GM19238 (cell line): ENCODE results near the gene NDUFB2.
"Not testable (repeated sequence)": the region's sequence is repeated elsewhere in the genome, so short reads cannot be mapped to it uniquely, and the experiment has no call there.

Experiments
- DNase-seq: peaks from one replicate; pipeline ENCODE4 v3.0.0; 2011; ENCODE audit warnings: low spot score; ENCODE audit not compliant: insufficient read length

The NDUFB2 gene

DNA sequence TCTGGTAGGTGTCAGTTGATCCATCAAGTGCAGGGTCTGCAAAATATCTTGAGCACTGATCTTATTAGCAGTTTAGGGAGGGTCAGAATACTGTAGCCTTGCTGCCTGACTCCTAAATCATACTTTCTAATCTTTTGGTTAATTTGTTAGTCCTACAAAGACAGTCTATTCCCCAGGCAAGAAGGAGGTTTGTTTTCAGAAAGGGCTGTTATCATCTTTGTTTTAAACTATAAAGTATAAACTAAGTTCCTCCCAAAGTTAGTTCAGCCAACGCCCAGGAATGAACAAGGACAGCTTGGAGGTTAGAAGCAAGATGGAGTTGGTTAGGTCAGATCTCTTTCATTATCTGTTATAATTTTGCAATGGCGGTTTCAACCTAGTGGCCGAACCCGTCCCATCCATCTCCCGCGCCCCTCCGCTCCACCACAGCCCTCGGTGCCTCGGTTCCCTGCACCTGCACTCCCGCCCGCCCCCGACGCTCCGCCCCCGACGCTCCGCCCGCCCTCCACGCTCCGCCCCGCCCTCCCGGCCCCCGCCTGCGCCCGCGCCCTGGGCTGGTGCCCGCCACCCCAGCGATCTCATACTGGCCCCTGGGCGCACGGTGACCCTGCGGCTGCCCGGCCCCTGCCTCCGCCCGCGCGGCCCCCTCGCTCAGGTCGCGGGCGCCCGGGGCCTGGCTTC, 24.0 kb upstream of the NDUFB2 start, which contains the start of gene ADCK2:
Gene ADCK2, plus strand, starts transcription at position 564 of the 681 bp plus-strand sequence. CDS start 386 bp downstream, outside the sequence.
- peak; percentile 85 for DNase-seq

DNA sequence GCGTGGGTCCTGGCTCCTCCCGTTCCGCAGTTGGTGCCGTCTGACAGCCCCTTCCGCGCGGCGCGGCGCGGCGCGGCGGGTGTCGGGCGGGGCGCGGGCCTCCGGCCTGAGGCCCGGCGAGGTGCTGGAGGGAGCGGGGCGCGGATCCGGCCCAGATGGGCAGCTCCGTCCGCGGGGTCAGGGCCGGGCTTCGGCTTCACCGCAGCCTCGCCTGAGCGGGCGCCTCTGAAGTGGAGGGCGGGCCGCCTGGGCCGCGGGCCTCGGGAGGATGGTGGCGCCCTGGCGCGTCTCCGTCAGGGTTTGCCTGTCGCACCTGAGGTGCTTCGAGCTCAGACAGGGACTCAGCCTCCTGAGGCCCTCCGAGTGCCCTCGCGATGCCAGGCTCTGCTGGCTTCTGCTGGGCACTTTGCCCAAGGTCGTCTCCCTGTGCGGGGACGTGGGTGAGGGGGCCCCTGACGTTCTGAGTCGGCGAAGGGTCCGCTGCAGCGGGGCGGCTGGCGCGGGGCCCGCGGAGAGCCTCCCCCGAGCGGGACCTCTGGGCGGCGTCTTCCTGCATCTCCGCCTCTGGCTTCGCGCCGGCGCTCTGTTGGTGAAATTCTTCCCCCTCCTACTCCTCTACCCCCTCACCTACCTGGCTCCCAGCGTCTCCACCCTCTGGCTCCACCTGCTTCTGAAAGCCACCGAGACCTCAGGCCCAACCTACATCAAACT, 23.3 kb upstream of the NDUFB2 start:
- DNase-seq, result peak; percentile 64

DNA sequence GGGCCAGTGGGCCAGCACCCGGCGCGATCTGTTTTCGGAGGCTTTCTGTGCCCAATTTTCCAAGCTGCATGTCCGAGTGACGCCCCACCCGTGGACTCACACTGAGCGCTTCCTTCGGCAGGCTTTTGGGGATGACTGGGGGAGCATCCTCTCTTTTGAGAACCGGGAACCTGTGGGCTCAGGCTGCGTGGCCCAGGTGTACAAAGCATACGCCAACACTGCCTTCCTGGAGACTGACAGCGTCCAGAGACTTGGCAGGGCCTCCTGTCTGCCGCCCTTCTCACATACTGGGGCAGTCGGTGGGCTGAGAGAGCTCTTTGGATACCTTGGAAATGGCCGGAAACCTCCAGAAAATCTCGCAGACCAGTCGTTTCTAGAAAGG, 22.7 kb upstream of the NDUFB2 start:
- DNase-seq, result no peak

- peak; percentile 55 for DNase-seq
These were observed 22.1 kb upstream of the NDUFB2 start for GRCh38 chr7:140674356-140674800.

DNA sequence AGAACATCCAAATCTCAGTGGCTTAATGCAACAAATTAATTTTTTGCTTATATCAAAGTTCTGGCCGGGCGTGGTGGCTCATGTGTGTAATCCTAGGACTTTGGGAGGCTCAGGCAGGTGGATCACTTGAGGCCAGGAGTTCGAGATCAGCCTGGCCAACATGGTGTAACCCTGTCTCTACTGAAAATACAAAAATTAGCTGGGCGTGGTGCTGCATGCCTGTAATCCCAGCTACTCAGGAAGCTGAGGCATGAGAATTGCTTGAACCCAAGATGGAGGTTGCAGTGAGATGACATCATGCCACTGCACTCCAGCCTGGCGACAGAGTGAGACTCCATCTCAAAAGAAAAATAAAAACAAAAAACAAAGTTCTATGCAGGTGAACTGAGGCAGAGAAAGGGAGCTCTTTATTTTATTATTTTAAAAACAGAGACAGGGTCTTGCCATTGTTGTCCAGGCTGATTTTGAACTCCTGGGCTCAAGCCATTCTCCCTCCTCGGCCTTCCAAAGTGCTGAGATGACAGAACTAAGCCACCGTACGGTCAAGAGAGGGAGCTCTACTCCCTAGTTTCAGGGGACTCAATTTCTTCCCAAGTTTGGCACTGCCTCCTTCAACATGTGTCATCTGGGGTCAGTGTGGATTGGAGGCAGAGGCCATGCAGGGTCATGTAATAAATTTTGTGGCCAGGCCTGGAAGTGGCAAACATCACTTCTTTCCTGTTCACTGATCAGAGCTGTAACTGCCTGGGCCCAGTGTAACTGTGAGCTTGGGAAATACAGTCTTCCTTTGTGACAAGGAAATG, 21.4 kb upstream of the NDUFB2 start:
- no peak for DNase-seq

- DNase-seq, result no peak
These were observed 20.8 kb upstream of the NDUFB2 start for GRCh38 chr7:140675726-140676125.

DNA sequence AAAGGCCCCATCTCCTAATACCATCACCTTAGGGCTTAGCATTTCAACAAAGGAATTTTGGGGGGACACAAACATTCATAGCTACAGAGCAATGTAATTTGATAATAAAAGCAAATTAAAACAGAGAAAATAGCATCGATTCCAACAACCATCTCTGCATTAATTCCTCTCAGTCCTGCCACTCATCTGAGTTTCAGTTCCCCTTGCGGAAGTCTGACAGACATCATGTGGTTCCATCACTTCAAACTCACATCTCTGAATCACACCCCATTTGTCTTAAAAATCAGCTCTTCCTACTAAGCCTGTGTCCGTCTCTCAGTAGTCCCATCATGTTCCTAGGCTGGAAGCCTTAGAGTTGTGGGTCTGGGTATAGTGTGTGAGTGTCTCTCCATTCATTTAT, 20.2 kb upstream of the NDUFB2 start:
- peak; percentile 50 for DNase-seq

DNA sequence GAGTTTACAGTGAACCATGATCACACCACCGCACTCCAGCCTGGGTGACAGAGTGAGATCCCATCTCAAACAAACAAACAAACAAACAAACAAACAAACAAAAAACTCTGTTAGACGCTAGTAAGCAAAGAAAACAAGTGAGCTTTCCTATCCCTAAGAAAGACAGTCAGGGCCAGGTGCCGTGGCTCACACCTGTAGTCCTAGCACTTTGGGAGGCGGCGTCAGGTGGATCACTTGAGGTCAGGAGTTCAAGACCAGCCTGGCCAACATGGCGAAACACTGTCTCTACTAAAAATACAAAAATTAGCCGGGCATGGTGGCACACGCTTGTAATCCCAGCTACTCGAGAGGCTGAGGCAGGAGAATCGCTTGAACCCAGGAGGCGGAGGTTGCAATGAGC, 19.6 kb upstream of the NDUFB2 start:
- not testable (repeated sequence) for DNase-seq

DNA sequence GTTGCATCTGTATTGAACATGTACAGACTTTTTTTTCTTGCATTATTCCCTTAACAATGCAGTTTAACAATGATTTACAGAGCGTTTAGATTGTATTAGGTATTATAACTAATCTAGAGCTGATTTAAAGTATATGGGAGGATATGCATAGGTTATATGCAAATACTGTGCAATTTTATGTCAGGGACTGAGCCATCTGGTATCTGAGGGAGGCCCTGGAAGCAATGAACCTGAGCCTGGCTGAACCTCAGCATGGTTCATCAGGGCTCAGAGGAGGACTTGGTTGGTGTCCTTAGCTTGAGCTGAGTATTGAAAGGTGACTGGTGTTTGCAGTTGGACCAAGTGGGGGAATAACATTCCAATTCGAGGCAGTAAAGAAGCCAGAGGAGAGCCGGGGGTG, 19.0 kb upstream of the NDUFB2 start:
- no peak for DNase-seq

DNA sequence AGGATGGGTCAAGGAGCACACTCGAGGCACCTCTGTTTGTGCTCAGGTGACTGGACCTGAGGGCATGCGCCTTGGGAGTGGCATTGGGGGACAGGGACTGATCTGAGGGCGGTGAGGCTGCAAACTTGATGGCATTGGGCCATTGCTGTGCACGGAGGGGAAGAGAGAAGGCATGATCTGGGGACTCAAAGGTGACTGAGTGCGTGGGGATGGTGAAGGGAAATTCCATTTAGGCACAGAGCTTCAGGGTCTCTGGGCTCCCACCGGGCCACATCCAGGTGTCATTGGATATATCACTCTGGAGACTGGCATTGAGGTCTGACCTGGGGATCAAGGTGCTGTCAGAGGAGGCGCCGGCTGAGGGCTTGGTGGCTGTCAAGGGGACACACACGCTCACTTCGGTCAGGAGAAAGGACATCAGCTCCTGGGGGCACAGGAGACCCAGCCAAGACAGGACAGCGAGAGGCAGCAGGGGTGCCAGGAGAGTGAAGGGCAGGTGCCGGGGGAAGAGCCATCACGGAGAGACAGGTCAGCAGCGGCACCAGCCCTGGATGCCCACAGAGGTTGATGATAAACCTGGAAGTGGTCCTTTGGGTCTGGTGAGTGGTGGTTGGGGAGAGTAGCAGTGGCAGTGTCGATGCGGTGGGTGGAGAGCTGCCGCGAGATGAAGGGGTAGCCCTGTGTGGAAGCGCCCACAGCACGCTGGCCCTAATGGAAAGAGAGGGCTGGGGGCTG, 18.3 kb upstream of the NDUFB2 start:
- DNase-seq, result no peak

DNA sequence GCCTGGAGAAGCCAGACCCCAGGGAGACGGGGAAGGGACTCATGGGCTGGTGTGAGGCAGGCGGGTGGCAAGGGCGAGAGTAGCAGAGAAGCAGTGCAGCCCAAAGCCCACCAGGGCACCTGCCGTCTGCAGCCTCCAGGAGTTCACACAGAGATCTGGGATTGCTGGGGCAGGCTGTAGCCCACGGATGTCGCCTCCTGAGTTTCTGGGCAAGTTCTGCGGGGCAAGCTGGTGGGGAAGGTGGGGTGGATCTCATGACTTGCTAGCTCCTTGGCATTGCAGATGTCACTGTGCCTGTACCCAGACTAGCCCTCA, 17.7 kb upstream of the NDUFB2 start:
- DNase-seq, result no peak

GRCh38 chr7:140679186-140679585, 17.3 kb upstream of the NDUFB2 start:
- no peak for DNase-seq

DNA sequence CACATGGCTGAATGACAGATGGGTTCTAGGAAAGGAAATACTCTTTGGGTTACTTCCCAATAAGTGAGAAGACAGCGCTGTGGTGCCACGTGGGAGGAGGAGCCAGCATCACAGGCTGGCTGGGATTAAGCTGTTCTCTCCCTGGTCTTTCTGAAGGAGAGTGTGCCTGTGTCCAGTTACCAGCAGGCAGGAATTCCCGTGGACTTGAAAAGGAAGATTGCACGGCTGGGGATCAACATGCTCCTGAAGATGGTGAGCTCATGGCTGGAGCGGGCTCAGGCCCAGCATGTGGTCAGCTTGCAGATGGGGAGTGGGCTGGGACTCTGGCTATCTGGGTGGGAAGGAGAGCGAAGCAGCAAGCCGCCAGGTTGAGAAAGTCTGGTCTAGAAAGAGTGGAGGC, 15.6 kb upstream of the NDUFB2 start:
- DNase-seq, result no peak

DNA sequence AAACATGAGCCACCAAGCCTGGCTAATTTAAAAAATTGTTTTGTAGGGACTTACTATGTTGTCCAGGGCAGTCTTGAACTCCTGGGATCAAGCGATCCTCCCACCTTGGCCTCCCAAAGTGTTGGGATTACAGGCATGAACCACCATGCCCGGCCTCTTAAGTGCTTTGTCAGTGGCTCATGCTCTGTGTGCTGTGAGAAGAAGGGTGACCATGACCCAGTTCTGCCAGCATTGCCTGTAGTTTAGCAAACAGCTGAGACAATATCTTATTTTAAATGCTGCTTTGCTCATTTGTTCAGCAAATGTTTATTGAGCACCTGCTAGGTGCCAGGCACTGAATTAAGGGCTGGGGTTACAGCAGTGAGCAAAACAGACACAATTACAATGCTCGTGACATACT, 14.7 kb upstream of the NDUFB2 start:
- DNase-seq, result no peak

GRCh38 chr7:140683657-140684056, 12.9 kb upstream of the NDUFB2 start:
- DNase-seq, result no peak

GRCh38 chr7:140684066-140684950, 12.2 kb upstream of the NDUFB2 start:
- DNase-seq, result no peak

- DNase-seq, result no peak
These were observed 11.0 kb upstream of the NDUFB2 start for GRCh38 chr7:140685407-140686087.

- no peak for DNase-seq
These were observed 9.6 kb upstream of the NDUFB2 start for GRCh38 chr7:140686921-140687320.

DNA sequence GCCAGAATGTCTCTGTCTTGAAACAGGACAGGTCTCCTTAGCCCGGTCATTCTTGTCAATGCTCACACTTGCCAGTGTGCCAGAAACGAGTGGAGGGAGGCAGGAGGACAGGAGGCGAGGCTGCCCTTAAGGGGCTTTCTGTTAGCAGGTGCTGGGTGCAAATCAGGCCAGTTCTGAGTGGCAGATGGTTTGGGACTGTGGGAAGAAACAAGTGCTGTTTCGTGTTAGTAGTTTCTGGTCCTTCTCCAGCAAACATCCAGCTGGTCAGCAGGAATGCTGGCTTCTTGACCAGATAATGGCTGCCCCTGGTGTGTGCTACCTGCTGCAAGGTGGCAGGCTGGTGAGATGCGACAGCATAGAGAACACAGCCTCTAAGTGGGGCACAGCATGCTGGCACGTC, 8.2 kb upstream of the NDUFB2 start:
- DNase-seq, result no peak
